ENCODE measurements around the gene COL13A1.

COL13A1 gene

GRCh38 chr10:69862882-69863530, 61.3 kb downstream of the COL13A1 start:
- no peaks in the 10 kb centered on the region for H3K9me3 ChIP-seq (ENCODE audit: insufficient read depth, low read depth, low read length)
- H3K27me3 ChIP-seq (ENCODE audit: insufficient read depth, low read length): peaks cover 12% of the 10 kb centered on the region; the same call in 1 of the 2 replicates
- H3K27ac ChIP-seq (ENCODE audit: low read length): no peak overlapping the region
- H3K36me3 ChIP-seq (ENCODE audit: insufficient read depth, low read depth, low read length): no peaks in the 10 kb centered on the region
- peaks cover 27% of the 10 kb centered on the region for H3K4me1 ChIP-seq (ENCODE audit: insufficient read depth, low read length)
- no peak overlapping the region for H3K9ac ChIP-seq (ENCODE audit: low read depth, low read length)
- no peak overlapping the region for H3K4me3 ChIP-seq (ENCODE audit: low read length)

- H3K27ac ChIP-seq (ENCODE audit: low read length): no peak overlapping the region
- H3K27me3 ChIP-seq (ENCODE audit: insufficient read depth, low read length): peaks cover 12% of the 10 kb centered on the region; the same call in 1 of the 2 replicates
- no peaks in the 10 kb centered on the region for H3K36me3 ChIP-seq (ENCODE audit: insufficient read depth, low read depth, low read length)
- no peaks in the 10 kb centered on the region for H3K9me3 ChIP-seq (ENCODE audit: insufficient read depth, low read depth, low read length)
- no peak overlapping the region for H3K9ac ChIP-seq (ENCODE audit: low read depth, low read length)
- no peak overlapping the region for H3K4me3 ChIP-seq (ENCODE audit: low read length)
- peaks cover 32% of the 10 kb centered on the region for H3K4me1 ChIP-seq (ENCODE audit: insufficient read depth, low read length)
Measured at GRCh38 chr10:69863580-69863979, 61.9 kb downstream of the COL13A1 start.

GRCh38 chr10:69864321-69864720, 62.6 kb downstream of the COL13A1 start:
- no peak overlapping the region for H3K9ac ChIP-seq (ENCODE audit: low read depth, low read length)
- H3K27me3 ChIP-seq (ENCODE audit: insufficient read depth, low read length): peaks cover 12% of the 10 kb centered on the region; the same call in 1 of the 2 replicates
- no peaks in the 10 kb centered on the region for H3K9me3 ChIP-seq (ENCODE audit: insufficient read depth, low read depth, low read length)
- no peak overlapping the region for H3K4me3 ChIP-seq (ENCODE audit: low read length)
- H3K4me1 ChIP-seq (ENCODE audit: insufficient read depth, low read length): peaks cover 39% of the 10 kb centered on the region
- H3K27ac ChIP-seq (ENCODE audit: low read length): no peak overlapping the region
- no peaks in the 10 kb centered on the region for H3K36me3 ChIP-seq (ENCODE audit: insufficient read depth, low read depth, low read length)

- no peaks in the 10 kb centered on the region for H3K9me3 ChIP-seq (ENCODE audit: insufficient read depth, low read depth, low read length)
- no peak overlapping the region for H3K4me3 ChIP-seq (ENCODE audit: low read length)
- no peak overlapping the region for H3K9ac ChIP-seq (ENCODE audit: low read depth, low read length)
- peaks cover 12% of the 10 kb centered on the region; the same call in 1 of the 2 replicates for H3K27me3 ChIP-seq (ENCODE audit: insufficient read depth, low read length)
- no peak overlapping the region for H3K27ac ChIP-seq (ENCODE audit: low read length)
- peaks cover 34% of the 10 kb centered on the region for H3K4me1 ChIP-seq (ENCODE audit: insufficient read depth, low read length)
- H3K36me3 ChIP-seq (ENCODE audit: insufficient read depth, low read depth, low read length): no peaks in the 10 kb centered on the region
Measured at GRCh38 chr10:69865450-69865849, 63.7 kb downstream of the COL13A1 start.

GRCh38 chr10:69866246-69866687, 64.6 kb downstream of the COL13A1 start:
- Histone ChIP-seq H3K9ac (ENCODE audit: low read depth, low read length) (peak overlapping the region; percentile 45; the same call in 1 of the 2 replicates), H3K4me3 (ENCODE audit: low read length) (peak overlapping the region; percentile 35; the same call in 1 of the 2 replicates), H3K9me3 (ENCODE audit: insufficient read depth, low read depth, low read length) (no peaks in the 10 kb centered on the region), H3K36me3 (ENCODE audit: insufficient read depth, low read depth, low read length) (no peaks in the 10 kb centered on the region), H3K4me1 (ENCODE audit: insufficient read depth, low read length) (peaks cover 34% of the 10 kb centered on the region), H3K27me3 (ENCODE audit: insufficient read depth, low read length) (peaks cover 12% of the 10 kb centered on the region; the same call in 1 of the 2 replicates), H3K27ac (ENCODE audit: low read length) (no peak overlapping the region)

- peak overlapping the region; percentile 46; the same call in 1 of the 2 replicates for H3K9ac ChIP-seq (ENCODE audit: low read depth, low read length)
Measured at GRCh38 chr10:69866688-69867461, 65.2 kb downstream of the COL13A1 start.

GRCh38 chr10:69867699-69868558, 66.2 kb downstream of the COL13A1 start:
- H3K27ac ChIP-seq (ENCODE audit: low read length): peak overlapping the region; percentile 42
- H3K27me3 ChIP-seq (ENCODE audit: insufficient read depth, low read length): peaks cover 12% of the 10 kb centered on the region; the same call in 1 of the 2 replicates
- H3K4me3 ChIP-seq (ENCODE audit: low read length): peak overlapping the region; percentile 11; the same call in 1 of the 2 replicates
- no peaks in the 10 kb centered on the region for H3K36me3 ChIP-seq (ENCODE audit: insufficient read depth, low read depth, low read length)
- no peaks in the 10 kb centered on the region for H3K9me3 ChIP-seq (ENCODE audit: insufficient read depth, low read depth, low read length)
- peak overlapping the region; percentile 49; the same call in 1 of the 2 replicates for H3K9ac ChIP-seq (ENCODE audit: low read depth, low read length)
- peaks cover 40% of the 10 kb centered on the region for H3K4me1 ChIP-seq (ENCODE audit: insufficient read depth, low read length)

More at GRCh38 chr10:69866688-69867461, 65.2 kb downstream of the COL13A1 start:
- peaks cover 12% of the 10 kb centered on the region; the same call in 1 of the 2 replicates for H3K27me3 ChIP-seq (ENCODE audit: insufficient read depth, low read length)
- no peaks in the 10 kb centered on the region for H3K36me3 ChIP-seq (ENCODE audit: insufficient read depth, low read depth, low read length)
- no peaks in the 10 kb centered on the region for H3K9me3 ChIP-seq (ENCODE audit: insufficient read depth, low read depth, low read length)
- peaks cover 37% of the 10 kb centered on the region for H3K4me1 ChIP-seq (ENCODE audit: insufficient read depth, low read length)
- peak overlapping the region; percentile 35; the same call in 1 of the 2 replicates for H3K4me3 ChIP-seq (ENCODE audit: low read length)
- no peak overlapping the region for H3K27ac ChIP-seq (ENCODE audit: low read length)

- no peaks in the 10 kb centered on the region for H3K36me3 ChIP-seq (ENCODE audit: insufficient read depth, low read depth, low read length)
- peaks cover 12% of the 10 kb centered on the region; the same call in 1 of the 2 replicates for H3K27me3 ChIP-seq (ENCODE audit: insufficient read depth, low read length)
- H3K4me1 ChIP-seq (ENCODE audit: insufficient read depth, low read length): peaks cover 48% of the 10 kb centered on the region
- H3K4me3 ChIP-seq (ENCODE audit: low read length): no peak overlapping the region
- H3K27ac ChIP-seq (ENCODE audit: low read length): no peak overlapping the region
- H3K9ac ChIP-seq (ENCODE audit: low read depth, low read length): peak overlapping the region; percentile 49; the same call in 1 of the 2 replicates
- H3K9me3 ChIP-seq (ENCODE audit: insufficient read depth, low read depth, low read length): no peaks in the 10 kb centered on the region
Measured at GRCh38 chr10:69868821-69869220, 67.1 kb downstream of the COL13A1 start.

GRCh38 chr10:69869291-69869961, 67.7 kb downstream of the COL13A1 start:
- Histone ChIP-seq H3K27ac (ENCODE audit: low read length) (no peak overlapping the region), H3K4me1 (ENCODE audit: insufficient read depth, low read length) (peaks cover 48% of the 10 kb centered on the region), H3K27me3 (ENCODE audit: insufficient read depth, low read length) (peaks cover 12% of the 10 kb centered on the region; the same call in 1 of the 2 replicates), H3K9ac (ENCODE audit: low read depth, low read length) (no peak overlapping the region; the same call in 1 of the 2 replicates), H3K4me3 (ENCODE audit: low read length) (no peak overlapping the region), H3K9me3 (ENCODE audit: insufficient read depth, low read depth, low read length) (no peaks in the 10 kb centered on the region), H3K36me3 (ENCODE audit: insufficient read depth, low read depth, low read length) (no peaks in the 10 kb centered on the region)

- Histone ChIP-seq H3K4me3 (ENCODE audit: low read length) (no peak overlapping the region), H3K4me1 (ENCODE audit: insufficient read depth, low read length) (peaks cover 46% of the 10 kb centered on the region), H3K9me3 (ENCODE audit: insufficient read depth, low read depth, low read length) (no peaks in the 10 kb centered on the region), H3K9ac (ENCODE audit: low read depth, low read length) (no peak overlapping the region; the same call in 1 of the 2 replicates), H3K27ac (ENCODE audit: low read length) (no peak overlapping the region), H3K36me3 (ENCODE audit: insufficient read depth, low read depth, low read length) (no peaks in the 10 kb centered on the region), H3K27me3 (ENCODE audit: insufficient read depth, low read length) (0 out of 2 replicates have a peak, but pooled peaks cover 5% of the 10 kb centered on the region)
Measured at GRCh38 chr10:69870591-69870990, 68.9 kb downstream of the COL13A1 start.
